Measurements from ENCODE around the gene SPAG5.

Gene SPAG5

GRCh38 chr17:28585851-28586250, 13.0 kb downstream of the SPAG5 start:
- no peak for TF ChIP-seq CTCF (IDR thresholded peaks at IDR 0.05; ENCODE audit: control insufficient read depth, extremely low read depth, insufficient read depth)
- H3K4me3 ChIP-seq (ENCODE audit: low read depth, low read length) = no peak overlapping the region
- DNase-seq (ENCODE audit: low read depth) = no peak

GRCh38 chr17:28584434-28584833, 14.4 kb downstream of the SPAG5 start:
- no peak for TF ChIP-seq CTCF (IDR thresholded peaks at IDR 0.05; ENCODE audit: control insufficient read depth, extremely low read depth, insufficient read depth)
- no peak overlapping the region for H3K4me3 ChIP-seq (ENCODE audit: low read depth, low read length)
- DNase-seq (ENCODE audit: low read depth) = no peak

DNA sequence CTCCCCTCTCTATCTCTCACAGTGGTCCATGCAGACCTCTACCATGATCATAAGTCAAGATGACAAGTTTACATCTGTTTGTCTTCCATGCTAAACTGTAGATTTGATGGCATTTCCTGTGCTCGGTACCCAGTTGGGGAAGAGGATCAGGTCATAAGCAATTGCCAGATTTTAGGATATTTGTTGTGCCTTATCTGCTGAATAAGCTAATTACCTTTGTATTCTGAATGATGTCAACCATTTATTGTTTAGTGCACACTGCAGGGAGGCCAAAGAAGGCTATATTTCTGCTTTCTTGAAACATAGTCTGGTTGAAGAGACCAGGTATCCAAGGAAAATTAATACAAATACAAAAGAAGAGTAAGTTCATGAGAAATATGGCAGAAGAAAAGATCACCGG, 16.3 kb downstream of the SPAG5 start:
- no peak for DNase-seq (ENCODE audit: low read depth)
- H3K4me3 ChIP-seq (ENCODE audit: low read depth, low read length) = no peak overlapping the region
- no peak for TF ChIP-seq CTCF (IDR thresholded peaks at IDR 0.05; ENCODE audit: control insufficient read depth, extremely low read depth, insufficient read depth)

DNA sequence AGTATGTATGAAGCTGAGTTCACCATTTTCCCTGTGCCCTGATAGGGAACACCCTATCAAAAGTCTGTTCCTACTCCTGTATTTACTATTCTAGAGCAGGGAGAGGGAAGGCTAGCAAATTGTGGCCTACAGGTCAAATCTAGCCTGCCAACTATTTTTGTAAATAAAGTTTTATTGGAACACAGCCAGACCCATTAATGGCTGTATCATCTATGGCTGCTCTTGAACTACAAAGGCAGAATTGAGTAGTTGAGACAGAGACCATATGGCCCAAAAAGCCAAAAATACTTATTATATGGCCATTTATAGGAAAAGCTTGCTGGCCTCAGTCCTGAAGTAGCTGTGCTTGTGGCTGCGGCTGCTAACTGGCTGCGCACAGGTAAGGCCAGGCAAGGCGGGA, 17.9 kb downstream of the SPAG5 start:
- no peak for TF ChIP-seq CTCF (IDR thresholded peaks at IDR 0.05; ENCODE audit: control insufficient read depth, extremely low read depth, insufficient read depth)
- no peak overlapping the region for H3K4me3 ChIP-seq (ENCODE audit: low read depth, low read length)
- no peak for DNase-seq (ENCODE audit: low read depth)

DNA sequence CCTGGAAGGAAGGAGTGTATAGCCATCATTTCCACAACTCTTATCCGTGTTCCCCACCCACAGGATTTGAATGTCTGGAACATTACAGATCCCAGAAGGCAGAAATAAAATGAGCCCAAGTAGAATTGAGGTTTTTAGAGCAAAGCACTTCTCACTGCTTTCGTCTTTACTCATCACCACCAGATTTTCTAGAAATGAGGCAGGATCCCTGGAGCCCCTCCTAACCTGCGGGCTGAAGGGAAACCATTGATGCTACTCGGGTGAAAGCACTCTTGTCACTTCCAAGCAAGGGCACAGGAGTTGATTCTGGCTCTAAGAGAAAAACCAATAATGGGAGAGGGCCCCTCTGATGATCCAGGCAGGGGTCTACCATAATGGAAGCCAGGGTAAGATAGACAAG, 19.3 kb downstream of the SPAG5 start:
- TF ChIP-seq CTCF (IDR thresholded peaks at IDR 0.05; ENCODE audit: control insufficient read depth, extremely low read depth, insufficient read depth) = no peak
- DNase-seq (ENCODE audit: low read depth) = no peak
- H3K4me3 ChIP-seq (ENCODE audit: low read depth, low read length) = no peak overlapping the region

GRCh38 chr17:28578246-28579195, 20.3 kb downstream of the SPAG5 start:
- no peak overlapping the region for H3K4me3 ChIP-seq (ENCODE audit: low read depth, low read length)
- DNase-seq (ENCODE audit: low read depth) = no peak
- TF ChIP-seq CTCF (IDR thresholded peaks at IDR 0.05; ENCODE audit: control insufficient read depth, extremely low read depth, insufficient read depth) = no peak

DNA sequence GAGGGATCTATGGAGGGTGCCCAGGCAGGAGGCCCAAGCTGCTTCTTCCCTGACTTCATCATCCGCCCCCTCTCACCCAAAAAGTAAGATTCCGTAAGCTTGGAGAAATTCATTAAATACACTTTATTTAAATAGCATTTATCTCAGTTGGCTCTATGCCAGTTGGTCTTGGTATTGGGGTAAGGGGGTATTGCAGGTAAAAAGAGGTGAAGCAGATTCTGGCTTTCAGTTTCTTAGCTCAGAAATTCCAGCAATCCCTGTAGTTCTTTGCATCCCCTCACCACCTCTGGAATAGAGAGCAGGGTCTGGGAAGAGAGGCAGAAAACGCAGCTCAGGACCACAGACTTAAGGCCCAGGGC, 21.4 kb downstream of the SPAG5 start:
- no peak for DNase-seq (ENCODE audit: low read depth)
- no peak overlapping the region for H3K4me3 ChIP-seq (ENCODE audit: low read depth, low read length)
- no peak for TF ChIP-seq CTCF (IDR thresholded peaks at IDR 0.05; ENCODE audit: control insufficient read depth, extremely low read depth, insufficient read depth)

All from LNCaP clone FGC (cell line).